Activated B cell treated with CpG ODN at 0.5 μM for 24 hours (primary cell): ENCODE results near the gene MTSS2. TPM values are rescaled to one million over a fixed set of nuclear protein-coding genes. Genes with fewer than 3 reads are reported as not detected.
A peak's percentile ranks its signal among the peaks of the same experiment; 100 is the strongest.

Source experiments
- ATAC-seq: fragments of 200-7000 bp; cut with Tn5 transposase; one replicate; pipeline ENCODE4 v1.10.0; 2021; ENCODE audit warnings: low read depth, mild to moderate bottlenecking, moderate library complexity
- CTCF ChIA-PET: fragments of 350-600 bp; sonication (Branson Sonifier 250); formaldehyde crosslinking; loops from one replicate; lab custom pipeline; 2021; ENCODE audit warnings: antibody characterized with exemption; lab: Charles Lee
- POLR2A ChIA-PET: fragments of 350-600 bp; sonication (Branson Sonifier 250); formaldehyde crosslinking; loops from one replicate; lab custom pipeline; 2021; ENCODE audit warnings: antibody characterized with exemption; lab: Charles Lee
- DNase-seq: peaks from one replicate; pipeline ENCODE4 v3.0.0; 2022
- H3K27ac Mint-ChIP-seq: one replicate; pipeline ENCODE4 v1.8.0; 2020; ENCODE audit warnings: mixed read lengths
- H3K27me3 Mint-ChIP-seq: one replicate; pipeline ENCODE4 v1.8.0; 2021; ENCODE audit warnings: mixed read lengths
- H3K36me3 Mint-ChIP-seq: one replicate; pipeline ENCODE4 v1.8.0; 2021; ENCODE audit warnings: low read depth, mixed read lengths
- H3K4me1 Mint-ChIP-seq: one replicate; pipeline ENCODE4 v1.8.0; 2021; ENCODE audit warnings: mixed read lengths
- H3K4me3 Mint-ChIP-seq: one replicate; pipeline ENCODE4 v1.8.0; 2020; ENCODE audit warnings: mild to moderate bottlenecking, mixed read lengths
- H3K9me3 Mint-ChIP-seq: one replicate; pipeline ENCODE4 v1.8.0; 2020; ENCODE audit warnings: mixed read lengths
- CTCF ChIP-seq: fragments of 200-600 bp; IDR thresholded peaks from one replicate; pipeline ENCODE4 v1.8.0; 2022; ENCODE audit warnings: antibody characterized with exemption, mild to moderate bottlenecking
- intact Hi-C: fragments of 100-400 bp; cut with micrococcal nuclease; formaldehyde crosslinking; loops from one replicate; pipeline ENCODE4 v1.15.1; 2024
- total RNA-seq: library from RNA; stranded (reverse); gene quantifications from 2 replicates; pipeline ENCODE4 v1.2.3, GENCODE V29; 2022

The MTSS2 gene
- total RNA-seq, 1 donor from 2014 or later = 1.4 TPM

GRCh38 chr16:70656065-70656711 lies 29.7 kb downstream of the MTSS2 start:
- ATAC-seq (no peak), DNase-seq (no peak)
- Mint-ChIP-seq H3K4me3 (no peak overlapping the region), H3K36me3 (no peaks in the 10 kb centered on the region), H3K27me3 (peaks cover 3% of the 10 kb centered on the region), H3K4me1 (peaks cover 5% of the 10 kb centered on the region), H3K27ac (no peak overlapping the region), H3K9me3 (no peaks in the 10 kb centered on the region)
- POLR2A ChIA-PET = no interaction called here
- CTCF ChIA-PET = no interaction called here
- intact Hi-C loops = loop anchor here (10.0 kb wide), 1 partner anchor 491 kb away; no protein-coding TSS in a partner anchor
- TF ChIP-seq CTCF = no peak

GRCh38 chr16:70653809-70654771 lies 31.8 kb downstream of the MTSS2 start:
- ChIA-PET CTCF (interaction anchor here (0.9 to 2.4 kb wide), 2 partner anchors 11 to 323 kb away, joined by 3 to 9 read pairs; no protein-coding TSS in a partner anchor), POLR2A (interaction anchor here (0.5 kb wide), 1 partner anchor 1799 kb away, joined by 4 read pairs; no protein-coding TSS in a partner anchor)
- H3K27ac Mint-ChIP-seq = no peak overlapping the region
- peak; percentile 82 for ATAC-seq
- no peak overlapping the region for H3K4me3 Mint-ChIP-seq
- DNase-seq = peak; percentile 61
- TF ChIP-seq CTCF = peak; percentile 20
- no peaks in the 10 kb centered on the region for H3K36me3 Mint-ChIP-seq
- intact Hi-C loops = loop anchor here (1.0 to 10.0 kb wide), 5 partner anchors 147 to 858 kb away; no protein-coding TSS in a partner anchor
- H3K27me3 Mint-ChIP-seq = peaks cover 3% of the 10 kb centered on the region
- peaks cover 5% of the 10 kb centered on the region for H3K4me1 Mint-ChIP-seq
- no peaks in the 10 kb centered on the region for H3K9me3 Mint-ChIP-seq

GRCh38 chr16:70653406-70653805 lies 32.4 kb downstream of the MTSS2 start:
- peak; percentile 10 for ATAC-seq
- POLR2A ChIA-PET = interaction anchor here (0.7 kb wide), 1 partner anchor 13 kb away, joined by 3 read pairs; no protein-coding TSS in a partner anchor

GRCh38 chr16:70652322-70652721 lies 33.5 kb downstream of the MTSS2 start:
- H3K36me3 Mint-ChIP-seq = no peaks in the 10 kb centered on the region
- peaks cover 5% of the 10 kb centered on the region for H3K4me1 Mint-ChIP-seq
- TF ChIP-seq CTCF = no peak
- intact Hi-C loops = loop anchor here (5.0 to 10.0 kb wide), 3 partner anchors 145 to 488 kb away; no protein-coding TSS in a partner anchor
- ChIA-PET CTCF (interaction anchor here (1.2 to 2.4 kb wide), 2 partner anchors 318 to 321 kb away, joined by 3 to 9 read pairs; no protein-coding TSS in a partner anchor), POLR2A (interaction anchor here (0.6 kb wide), 1 partner anchor 78 kb away, joined by 3 read pairs; no protein-coding TSS in a partner anchor)
- peaks cover 8% of the 10 kb centered on the region for H3K27me3 Mint-ChIP-seq
- DNase-seq = no peak
- no peak overlapping the region for H3K4me3 Mint-ChIP-seq
- no peak for ATAC-seq
- no peaks in the 10 kb centered on the region for H3K9me3 Mint-ChIP-seq
- no peak overlapping the region for H3K27ac Mint-ChIP-seq

More at GRCh38 chr16:70653406-70653805, 32.4 kb downstream of the MTSS2 start:
- Mint-ChIP-seq H3K4me1 (peaks cover 5% of the 10 kb centered on the region), H3K4me3 (no peak overlapping the region), H3K27ac (no peak overlapping the region), H3K9me3 (no peaks in the 10 kb centered on the region), H3K27me3 (peaks cover 3% of the 10 kb centered on the region), H3K36me3 (no peaks in the 10 kb centered on the region)
- TF ChIP-seq CTCF = no peak
- intact Hi-C loops = loop anchor here (1.0 to 10.0 kb wide), 5 partner anchors 146 to 857 kb away; no protein-coding TSS in a partner anchor
- CTCF ChIA-PET = interaction anchor here (0.7 to 2.4 kb wide), 5 partner anchors 12 to 489 kb away, joined by 3 to 9 read pairs (median 4); no protein-coding TSS in a partner anchor
- no peak for DNase-seq
